SU-DHL-6 (cell line): ENCODE data around the gene DLGAP3.

ENCODE experiments used
- H2AFZ ChIP-seq: fragments of 200-600 bp; sonication (generic); 2 replicates; pipeline ENCODE4 v1.6.1; 2014; ENCODE audit warnings: low read depth, mild to moderate bottlenecking, moderate library complexity, mixed read lengths, antibody characterized with exemption, low read length; ENCODE audit not compliant: severe bottlenecking
- H3F3A ChIP-seq: fragments of 200-600 bp; shearing (Covaris generic); 2 replicates; pipeline ENCODE4 v1.6.0; 2016; ENCODE audit warnings: antibody characterized with exemption, mild to moderate bottlenecking; ENCODE audit not compliant: insufficient read depth
- H3K27ac ChIP-seq: fragments of 200-600 bp; sonication (generic); 2 replicates; pipeline ENCODE4 v1.5.1; 2016; ENCODE audit warnings: low read depth, mild to moderate bottlenecking, low read length, moderate library complexity, mixed read lengths
- H3K27me3 ChIP-seq: fragments of 200-600 bp; sonication (generic), shearing (Covaris generic); 2 replicates; pipeline ENCODE4 v1.6.0; 2014; ENCODE audit warnings: mild to moderate bottlenecking, low read length
- H3K36me3 ChIP-seq: fragments of 200-600 bp; sonication (generic); 2 replicates; pipeline ENCODE4 v1.6.1; 2014; ENCODE audit warnings: mild to moderate bottlenecking, low read length, mixed read lengths
- H3K4me2 ChIP-seq: fragments of 300-600, 200-600 bp; shearing (Covaris generic), sonication (generic); 2 replicates; pipeline ENCODE4 v1.6.0; 2014; ENCODE audit warnings: low read length, low read depth, mild to moderate bottlenecking; ENCODE audit not compliant: poor library complexity, severe bottlenecking
- H3K4me3 ChIP-seq: fragments of 200-600 bp; sonication (generic); 2 replicates; pipeline ENCODE4 v1.5.1; 2014; ENCODE audit warnings: antibody characterized with exemption, low read length, mild to moderate bottlenecking, mixed read lengths; ENCODE audit not compliant: insufficient read depth, poor library complexity, severe bottlenecking
- H3K79me2 ChIP-seq: fragments of 200-600 bp; sonication (generic); 2 replicates; pipeline ENCODE4 v1.6.1; 2014; ENCODE audit warnings: mild to moderate bottlenecking, low read length, moderate library complexity; ENCODE audit not compliant: insufficient read depth
- H3K9ac ChIP-seq: fragments of 200-600 bp; sonication (generic); 2 replicates; pipeline ENCODE4 v1.7.0; 2014; ENCODE audit warnings: mild to moderate bottlenecking, low read length
- H3K9me2 ChIP-seq: fragments of 200-600 bp; sonication (generic); replicated peaks from 2 replicates; pipeline ENCODE4 v1.6.1; 2014; ENCODE audit warnings: low read length; ENCODE audit not compliant: insufficient read depth
- H3K9me3 ChIP-seq: fragments of 200-600 bp; sonication (generic); 2 replicates; pipeline ENCODE4 v1.6.1; 2014; ENCODE audit warnings: low read length, mixed read lengths; ENCODE audit not compliant: insufficient read depth
- H4K20me1 ChIP-seq: fragments of 200-600 bp; sonication (generic); 2 replicates; pipeline ENCODE4 v1.6.1; 2014; ENCODE audit warnings: low read depth, mild to moderate bottlenecking, antibody characterized with exemption, low read length, moderate library complexity, mixed read lengths
- CTCF ChIP-seq: fragments of 200-600 bp; sonication (generic); IDR thresholded peaks from one replicate; pipeline ENCODE4 v1.5.1; 2017; ENCODE audit warnings: antibody characterized with exemption, mild to moderate bottlenecking, low read length, moderate library complexity; ENCODE audit not compliant: insufficient read depth, poor library complexity, severe bottlenecking
- EZH2phosphoT487 ChIP-seq: fragments of 200-600 bp; sonication (generic), shearing (Covaris generic); conservative IDR thresholded peaks from 2 replicates; pipeline ENCODE4 v1.6.1; 2018; ENCODE audit warnings: mild to moderate bottlenecking, antibody characterized with exemption, low read length, moderate library complexity, mixed read lengths

DLGAP3 gene

GRCh38 chr1:34908369-34908768 lies 21.1 kb downstream of the DLGAP3 start:
- Histone ChIP-seq H2AFZ (no peak overlapping the region), H3K36me3 (no peaks in the 10 kb centered on the region), H3K27me3 (no peaks in the 10 kb centered on the region), H3K4me2 (no peak overlapping the region), H3K79me2 (no peaks in the 10 kb centered on the region), H3K9me2 (no peaks in the 10 kb centered on the region), H4K20me1 (no peaks in the 10 kb centered on the region), H3K9me3 (no peaks in the 10 kb centered on the region), H3K4me3 (no peak overlapping the region), H3F3A (no peaks in the 10 kb centered on the region), H3K9ac (no peak overlapping the region), H3K27ac (no peak overlapping the region)
- TF ChIP-seq CTCF (no peak), EZH2phosphoT487 (no peak)

GRCh38 chr1:34907487-34908090 lies 21.9 kb downstream of the DLGAP3 start:
- no peak overlapping the region for H3K4me3 ChIP-seq
- no peak overlapping the region for H3K9ac ChIP-seq
- H3K4me2 ChIP-seq, result no peak overlapping the region
- no peak overlapping the region for H3K27ac ChIP-seq
- H3K36me3 ChIP-seq, result no peaks in the 10 kb centered on the region
- H3F3A ChIP-seq, result no peaks in the 10 kb centered on the region
- TF ChIP-seq CTCF (no peak), EZH2phosphoT487 (no peak)
- H3K27me3 ChIP-seq, result no peaks in the 10 kb centered on the region
- no peaks in the 10 kb centered on the region for H3K9me2 ChIP-seq
- H2AFZ ChIP-seq, result no peak overlapping the region
- H3K79me2 ChIP-seq, result no peaks in the 10 kb centered on the region
- no peaks in the 10 kb centered on the region for H4K20me1 ChIP-seq
- H3K9me3 ChIP-seq, result no peaks in the 10 kb centered on the region

- H3K4me3 ChIP-seq, result no peak overlapping the region
- H3K9ac ChIP-seq, result no peak overlapping the region
- H3K27me3 ChIP-seq, result no peaks in the 10 kb centered on the region
- no peak overlapping the region for H3K4me2 ChIP-seq
- H3K79me2 ChIP-seq, result no peaks in the 10 kb centered on the region
- H3K27ac ChIP-seq, result no peak overlapping the region
- TF ChIP-seq EZH2phosphoT487, result no peak
- TF ChIP-seq CTCF, result no peak
- no peaks in the 10 kb centered on the region for H3K9me3 ChIP-seq
- no peaks in the 10 kb centered on the region for H4K20me1 ChIP-seq
- H2AFZ ChIP-seq, result no peak overlapping the region
- no peaks in the 10 kb centered on the region for H3K9me2 ChIP-seq
- no peaks in the 10 kb centered on the region for H3F3A ChIP-seq
- H3K36me3 ChIP-seq, result no peaks in the 10 kb centered on the region
Observed at GRCh38 chr1:34906756-34907155, 22.7 kb downstream of the DLGAP3 start.
